Panc1 (cell line): ENCODE results near the gene PTPN23. TPM values are rescaled to one million over a fixed set of nuclear protein-coding genes. Genes with fewer than 3 reads are reported as not detected.

Experiments
- ATAC-seq: fragments of 200-7000 bp; cut with Tn5 transposase; 2 replicates; pipeline ENCODE4 v1.9.1; 2020; ENCODE audit warnings: mild to moderate bottlenecking, moderate library complexity
- BruUV-seq: library from RNA; stranded (reverse); fragments of 400-500 nt; replicated peaks from 2 replicates; lab custom pipeline; 2021; lab: Mats Ljungman, UMichigan
- CTCF ChIA-PET: fragments of 300-600 bp; sonication (Branson Sonifier 250); formaldehyde crosslinking; loops from one replicate; lab custom pipeline; 2022; ENCODE audit warnings: antibody characterized with exemption; lab: Charles Lee
- POLR2A ChIA-PET: fragments of 300-600 bp; sonication (Branson Sonifier 250); formaldehyde crosslinking; loops from one replicate; lab custom pipeline; 2022; ENCODE audit warnings: antibody characterized with exemption; lab: Charles Lee
- DNase-seq: peaks from one replicate; pipeline ENCODE4 v3.0.0-alpha.2; 2010; ENCODE audit warnings: low read depth, low spot score
- H3K27ac ChIP-seq: 2 replicates; pipeline ENCODE4 v1.5.1; 2011; ENCODE audit warnings: mild to moderate bottlenecking, low read length, inconsistent platforms
- H3K27me3 ChIP-seq: fragments of 200-500 bp; sonication (Bioruptor generic); 2 replicates; pipeline ENCODE4 v1.6.0; 2014; ENCODE audit warnings: low read length, inconsistent platforms; ENCODE audit not compliant: control insufficient read depth, insufficient read depth
- H3K36me3 ChIP-seq: fragments of 200-500 bp; sonication (Bioruptor generic); 2 replicates; pipeline ENCODE4 v1.5.1; 2014; ENCODE audit warnings: inconsistent platforms, mild to moderate bottlenecking, low read length, moderate library complexity; ENCODE audit not compliant: control insufficient read depth, insufficient read depth
- H3K4me1 ChIP-seq: 2 replicates; pipeline ENCODE4 v1.5.1; 2011; ENCODE audit warnings: inconsistent platforms, mild to moderate bottlenecking, low read length, moderate library complexity; ENCODE audit not compliant: control insufficient read depth, insufficient read depth
- H3K4me3 ChIP-seq, 2 experiments: 2 replicates each; pipeline ENCODE4 v1.5.1; 2011 to 2012; ENCODE audit warnings: low read depth in 2 of 2, low read length in 2 of 2, mild to moderate bottlenecking in 2 of 2, inconsistent platforms in 1 of 2, moderate library complexity in 1 of 2
- H3K9me3 ChIP-seq: fragments of 200-500 bp; sonication (Bioruptor generic); 2 replicates; pipeline ENCODE4 v1.5.1; 2014; ENCODE audit warnings: low read depth, mild to moderate bottlenecking, inconsistent platforms, low read length, moderate library complexity; ENCODE audit not compliant: control insufficient read depth, insufficient read depth
- CTCF ChIP-seq: fragments of 450-650 bp; IDR thresholded peaks from 2 replicates; pipeline ENCODE4 v1.5.1; 2017; ENCODE audit warnings: mild to moderate bottlenecking
- POLR2AphosphoS5 ChIP-seq: IDR thresholded peaks from 2 replicates; pipeline ENCODE4 v1.6.1; 2012; ENCODE audit warnings: mild to moderate bottlenecking, low read depth, low read length, moderate library complexity
- REST ChIP-seq, 2 experiments: IDR thresholded peaks; 2 replicates each; pipeline ENCODE4 v1.6.1; 2011 to 2012; ENCODE audit warnings: low read depth in 2 of 2, control low read depth in 1 of 2, low read length in 1 of 2, mild to moderate bottlenecking in 1 of 2, moderate library complexity in 1 of 2; ENCODE audit not compliant: insufficient read depth in 1 of 2
- SIN3A ChIP-seq: IDR thresholded peaks from 2 replicates; pipeline ENCODE4 v1.6.1; 2012; ENCODE audit warnings: low read depth, mild to moderate bottlenecking, low read length, moderate library complexity, borderline replicate concordance; ENCODE audit not compliant: insufficient read depth
- TCF7L2 ChIP-seq: IDR thresholded peaks from 2 replicates; pipeline ENCODE4 v1.6.1; 2011; ENCODE audit warnings: mild to moderate bottlenecking, low read depth, low read length, inconsistent platforms
- in situ Hi-C: cut with HindIII; loops from 2 replicates; pipeline ENCODE4 v1.10.0; 2016; ENCODE audit warnings: low sequenced_read_pairs, low pct_unique_long_range_greater_than_20kb
- intact Hi-C: fragments of 100-400 bp; cut with micrococcal nuclease; formaldehyde crosslinking; loops from one replicate; pipeline ENCODE4 v1.10.0; 2022; ENCODE audit not compliant: unreplicated experiment
- total RNA-seq: library from RNA; stranded (reverse); gene quantifications from one replicate; pipeline ENCODE4 v1.2.1, GENCODE V29; 2021; ENCODE audit not compliant: unreplicated experiment

Gene PTPN23
- total RNA-seq, 1 experiment from 2014 or later: 35.7 TPM

GRCh38 chr3:47362701-47363100 is 18.1 kb upstream of the PTPN23 start:
- Histone ChIP-seq H3K27me3 (no peaks in the 10 kb centered on the region), H3K9me3 (0 out of 2 replicates have a peak, but pooled peaks cover 2% of the 10 kb centered on the region), H3K27ac (no peak overlapping the region), H3K36me3 (no peaks in the 10 kb centered on the region), H3K4me1 (no peaks in the 10 kb centered on the region), H3K4me3 (no peak overlapping the region)
- ATAC-seq (no peak), DNase-seq (no peak)
- in situ Hi-C loops (no loop called here), intact Hi-C loops (no loop called here)
- POLR2A ChIA-PET: no interaction called here
- TF ChIP-seq POLR2AphosphoS5 (no peak), REST (IDR thresholded peaks at IDR 0.05; ENCODE audit: insufficient read depth in 1 of 2, low read depth in 2 of 2, low read length in 1 of 2) (no peak), CTCF (no peak), SIN3A (no peak), TCF7L2 (no peak)
- CTCF ChIA-PET: no interaction called here
- no TSS peak for BruUV-seq

- H3K36me3 ChIP-seq: no peaks in the 10 kb centered on the region
- in situ Hi-C loops (no loop called here), intact Hi-C loops (no loop called here)
- H3K9me3 ChIP-seq: no peaks in the 10 kb centered on the region
- no peak overlapping the region for H3K27ac ChIP-seq
- ATAC-seq (no peak), DNase-seq (no peak)
- CTCF ChIA-PET: no interaction called here
- no peak overlapping the region for H3K4me3 ChIP-seq
- no peaks in the 10 kb centered on the region for H3K27me3 ChIP-seq
- no peaks in the 10 kb centered on the region for H3K4me1 ChIP-seq
- no TSS peak for BruUV-seq
- POLR2A ChIA-PET: no interaction called here
- TF ChIP-seq TCF7L2 (no peak), SIN3A (no peak), CTCF (no peak), REST (IDR thresholded peaks at IDR 0.05; ENCODE audit: insufficient read depth in 1 of 2, low read depth in 2 of 2, low read length in 1 of 2) (no peak), POLR2AphosphoS5 (no peak)
These were observed 15.3 kb upstream of the PTPN23 start for GRCh38 chr3:47365213-47366153.
